GM21528 (cell line): ENCODE results near the gene RNF227.
A peak's percentile ranks its signal among the peaks of the same experiment; 100 is the strongest.
"Not testable (repeated sequence)": the region's sequence is repeated elsewhere in the genome, so short reads cannot be mapped to it uniquely, and the experiment has no call there.

Source experiments
- ATAC-seq: cut with Tn5 transposase; IDR thresholded peaks from one replicate; pipeline ENCODE4 v1.9.1; 2021; ENCODE audit warnings: mild to moderate bottlenecking, moderate library complexity; ENCODE audit not compliant: unreplicated experiment, low FRiP score

The RNF227 gene

DNA sequence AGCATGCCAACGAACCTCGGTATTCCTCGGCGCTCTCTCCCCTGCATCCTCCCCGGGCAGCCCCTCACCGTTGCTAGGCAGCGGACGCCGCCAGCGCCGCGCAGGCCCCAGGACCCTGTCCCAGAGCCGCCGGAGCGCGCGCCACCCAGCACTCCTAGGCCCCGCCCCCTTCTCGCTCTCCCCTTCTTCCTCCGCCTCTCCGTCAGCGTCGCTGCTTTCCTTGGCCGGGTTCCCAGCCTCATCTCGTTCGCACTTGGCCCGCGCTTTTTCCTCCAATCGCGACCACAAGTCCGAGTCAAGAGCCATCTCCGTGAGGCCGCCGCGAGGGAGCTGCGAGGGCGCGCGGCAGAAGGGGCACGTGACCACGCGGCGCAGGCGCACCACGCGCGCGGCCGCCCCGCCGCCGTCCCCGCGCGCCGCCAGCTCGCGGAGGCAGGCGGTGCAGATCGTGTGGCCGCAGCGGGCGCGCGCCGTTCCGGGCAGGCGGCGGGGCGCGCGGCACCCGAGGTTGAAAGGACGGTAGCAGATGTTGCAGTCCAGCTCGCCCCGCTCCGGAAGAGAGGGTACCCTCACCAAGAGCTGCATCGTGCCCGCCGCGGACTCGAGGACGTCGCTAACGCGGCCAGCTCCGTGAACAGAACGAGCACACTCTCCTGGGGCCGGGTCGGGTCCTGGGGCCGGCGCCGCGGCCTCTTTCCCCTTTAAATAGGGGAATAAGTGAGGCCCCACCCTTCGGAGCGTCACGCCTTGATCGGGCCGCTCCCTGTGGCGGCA is at the start of gene RNF227:
RNF227 (minus strand) TSS at position 679 of the 774 bp plus-strand sequence; CDS start at position 585, 94 bp downstream.
- peak; percentile 53 for ATAC-seq

DNA sequence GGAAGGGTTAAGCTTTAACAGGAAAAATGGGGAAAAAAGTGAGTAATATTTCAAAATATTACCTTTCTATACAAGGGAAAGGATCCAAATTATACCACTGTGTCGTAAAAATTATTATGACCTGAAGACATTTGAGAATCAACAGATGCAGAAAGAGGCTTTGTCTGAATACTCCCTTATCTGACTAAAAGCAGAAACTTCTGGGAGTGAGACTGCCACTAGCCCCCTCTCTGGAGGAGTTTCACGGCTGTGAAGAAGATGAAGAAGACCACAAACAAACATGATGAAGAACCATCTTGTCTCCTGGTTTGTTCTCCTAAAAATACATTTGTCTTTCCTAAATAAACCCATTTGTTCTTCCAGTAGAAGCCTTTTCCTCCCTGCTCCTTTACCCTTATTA is 45.3 kb upstream of the RNF227 start:
- ATAC-seq = no peak

DNA sequence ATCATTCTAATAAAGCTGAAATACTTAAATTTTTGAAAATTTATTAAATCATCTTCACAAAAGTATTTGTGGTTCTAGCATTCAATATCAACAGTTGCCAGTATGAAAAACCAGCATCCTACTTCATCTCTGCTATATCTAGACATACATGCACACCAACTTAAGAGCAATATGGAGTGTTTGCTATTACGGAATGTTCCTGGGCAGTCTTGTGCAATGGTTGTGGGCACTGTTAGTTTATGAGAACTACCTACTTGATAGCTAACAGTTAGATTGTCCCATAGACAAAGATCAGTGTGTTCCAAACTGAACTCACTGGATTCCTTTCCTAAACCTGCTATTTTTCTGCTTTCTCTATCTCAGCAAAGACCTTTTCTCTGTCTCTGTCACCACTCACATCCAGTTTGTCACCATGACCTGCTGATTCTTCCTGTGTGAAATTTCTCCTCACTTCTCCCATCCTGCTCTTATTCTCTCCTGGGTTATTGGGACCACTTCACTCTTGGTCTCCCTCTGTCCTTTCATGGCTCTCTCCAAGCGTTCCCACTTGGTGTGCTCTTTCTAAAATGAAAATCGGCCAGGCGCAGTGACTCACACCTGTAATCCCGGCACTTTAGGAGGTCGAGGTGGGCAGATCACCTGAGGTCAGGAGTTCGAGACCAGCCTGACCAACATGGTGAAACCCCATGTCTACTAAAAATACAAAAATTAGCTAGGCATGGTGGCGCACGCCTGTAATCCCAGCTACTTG is 43.6 kb upstream of the RNF227 start:
- ATAC-seq = no peak

- no peak for ATAC-seq
Observed at GRCh38 chr17:7956228-7956965, 40.3 kb upstream of the RNF227 start.

DNA sequence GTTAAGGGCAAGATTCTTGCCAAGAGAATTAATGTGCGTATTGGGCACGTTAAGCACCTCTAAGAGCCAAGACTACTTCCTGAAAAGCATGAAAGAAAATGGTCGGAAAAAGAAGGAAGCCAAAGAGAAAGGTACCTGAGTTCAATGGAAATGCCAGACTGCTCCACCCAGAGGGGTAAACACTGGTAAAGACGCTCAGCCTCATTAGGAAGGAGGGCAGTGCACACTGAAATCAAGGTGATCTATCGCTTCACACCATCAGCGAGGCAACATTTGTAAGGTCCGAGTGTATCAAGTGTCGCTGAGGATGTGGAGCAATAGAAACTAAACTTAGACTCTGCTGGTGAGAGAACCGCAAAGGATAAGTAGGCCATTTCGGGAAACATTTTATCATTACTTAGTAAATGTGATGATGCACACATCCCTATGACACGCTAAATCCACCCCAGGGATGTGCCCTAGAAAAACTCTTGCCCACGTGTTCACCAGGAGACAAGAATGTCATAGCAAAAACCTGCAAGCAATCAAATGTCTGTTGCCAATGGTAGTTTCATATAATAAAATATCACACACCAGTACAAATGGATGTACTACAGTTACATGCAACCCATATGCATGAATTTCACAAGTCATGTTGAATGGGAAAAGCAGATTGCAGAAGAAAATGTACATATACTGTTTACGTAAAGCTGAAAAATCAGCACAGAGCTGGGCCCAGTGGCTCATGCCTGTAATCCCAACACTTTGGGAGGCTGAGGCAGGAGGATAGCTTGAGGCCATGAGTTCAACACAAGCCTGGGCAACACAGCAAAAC is 39.5 kb upstream of the RNF227 start:
- ATAC-seq = no peak

DNA sequence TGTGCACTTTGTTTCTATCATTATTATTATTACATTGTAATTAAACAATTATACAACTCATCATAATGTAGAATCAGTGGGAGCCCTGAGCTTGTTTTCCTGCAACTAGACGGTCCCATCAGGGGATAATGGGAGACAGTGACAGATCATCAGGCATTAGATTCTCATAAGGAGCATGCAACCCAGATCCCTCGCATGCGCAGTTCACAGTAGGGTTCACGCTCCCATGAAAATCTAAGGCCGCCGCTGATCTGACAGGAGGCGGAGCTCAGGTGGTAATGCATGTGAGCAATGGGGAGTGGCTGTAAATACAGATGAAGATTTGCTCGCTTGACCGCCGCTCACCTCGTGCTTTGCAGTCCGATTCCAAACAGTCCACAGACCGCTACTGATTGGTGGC is 37.2 kb upstream of the RNF227 start:
- not testable (repeated sequence) for ATAC-seq

GRCh38 chr17:7951143-7951792 is 35.2 kb upstream of the RNF227 start:
- ATAC-seq = no peak

- no peak for ATAC-seq
Observed at GRCh38 chr17:7950578-7950977, 34.5 kb upstream of the RNF227 start.

DNA sequence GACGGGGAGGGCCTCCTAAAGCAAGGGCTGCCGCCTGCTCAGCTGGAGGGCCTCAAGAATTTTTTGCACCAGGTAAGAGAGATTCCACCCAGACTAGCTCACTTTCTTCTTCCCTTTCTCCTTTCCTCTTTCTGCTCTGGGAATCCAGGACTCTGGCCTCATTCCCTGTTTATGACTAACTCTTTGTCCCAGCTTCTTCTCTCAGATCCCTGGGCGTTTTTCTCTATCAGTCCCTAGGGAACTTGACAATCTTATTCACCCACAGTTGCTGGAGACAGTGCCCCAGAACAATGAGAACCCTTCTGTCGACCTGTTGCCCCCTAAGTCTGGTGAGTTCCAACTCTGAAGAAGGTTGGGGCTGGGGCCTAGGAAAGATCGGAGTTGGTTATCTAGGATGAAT is 31.6 kb upstream of the RNF227 start:
- no peak for ATAC-seq

GRCh38 chr17:7946441-7946840 is 30.4 kb upstream of the RNF227 start:
- no peak for ATAC-seq

DNA sequence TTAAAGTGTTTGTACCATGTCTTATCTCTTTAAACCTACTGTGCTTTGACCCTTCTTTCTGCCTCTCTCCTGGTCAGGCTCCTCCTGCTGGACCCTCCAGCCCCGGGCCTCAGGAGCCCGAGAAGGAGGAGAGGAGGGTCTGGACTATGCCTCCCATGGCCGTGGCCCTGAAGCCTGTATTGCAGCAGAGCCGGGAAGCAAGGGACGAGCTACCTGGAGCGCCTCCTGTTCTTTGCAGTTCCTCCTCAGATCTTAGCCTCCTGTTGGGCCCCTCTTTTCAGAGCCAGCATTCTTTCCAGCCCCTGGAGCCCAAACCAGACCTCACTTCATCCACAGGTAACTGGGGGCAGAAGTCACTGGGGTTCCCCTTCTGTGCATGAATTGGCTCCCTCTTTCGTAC is 29.6 kb upstream of the RNF227 start:
- no peak for ATAC-seq

DNA sequence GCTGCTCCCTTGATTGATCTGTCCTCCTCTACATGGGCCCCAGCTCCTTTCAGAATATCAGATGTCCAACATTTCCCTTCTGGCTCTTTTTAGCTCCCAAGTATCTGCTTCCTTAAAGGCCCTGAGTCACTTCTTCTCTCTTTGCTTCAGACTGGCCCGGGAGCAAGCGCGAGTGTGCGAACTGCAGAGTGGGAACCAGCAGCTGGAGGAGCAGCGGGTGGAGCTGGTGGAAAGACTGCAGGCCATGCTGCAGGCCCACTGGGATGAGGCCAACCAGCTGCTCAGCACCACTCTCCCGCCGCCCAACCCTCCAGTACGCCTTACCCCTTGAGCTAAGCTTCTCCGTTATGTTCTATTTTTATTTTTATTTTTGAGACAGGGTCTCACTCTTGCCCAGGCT is 28.2 kb upstream of the RNF227 start:
- ATAC-seq = no peak

DNA sequence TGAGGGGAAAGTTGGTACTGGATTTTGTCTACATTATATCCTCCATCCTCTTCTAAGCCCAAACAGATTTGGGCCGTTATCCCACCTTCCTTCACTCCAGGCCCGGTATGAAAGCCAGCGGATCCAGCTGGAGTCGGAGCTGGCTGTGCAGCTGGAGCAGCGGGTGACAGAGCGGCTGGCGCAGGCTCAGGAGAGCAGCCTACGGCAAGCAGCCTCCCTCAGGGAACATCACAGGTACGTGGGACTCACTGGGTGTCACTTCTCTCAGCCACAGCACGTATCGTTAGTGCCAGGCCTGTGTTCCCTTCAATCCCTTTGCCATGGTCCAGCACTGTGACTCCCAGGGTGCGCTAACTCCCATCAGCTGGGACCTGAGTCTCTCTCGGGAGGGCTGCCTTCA is 27.2 kb upstream of the RNF227 start:
- ATAC-seq = no peak

GRCh38 chr17:7940743-7941142 is 24.7 kb upstream of the RNF227 start:
- no peak for ATAC-seq

DNA sequence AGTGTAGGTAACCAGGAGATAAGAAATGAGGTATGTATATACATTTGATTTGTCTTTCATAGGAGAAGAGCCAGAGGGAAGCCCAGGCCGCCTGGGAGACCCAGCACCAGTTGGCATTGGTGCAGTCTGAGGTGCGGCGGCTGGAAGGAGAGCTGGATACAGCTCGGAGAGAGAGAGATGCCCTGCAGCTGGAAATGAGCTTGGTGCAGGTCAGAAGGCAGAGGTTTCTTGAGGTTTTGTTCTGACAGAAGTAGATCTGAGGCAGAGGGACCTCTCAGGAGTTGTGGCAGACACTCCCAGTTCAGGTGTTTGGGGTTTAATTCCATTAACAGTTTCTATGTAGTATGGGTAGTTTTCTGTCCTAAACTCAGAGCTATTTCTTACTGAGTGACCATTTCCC is 23.9 kb upstream of the RNF227 start:
- no peak for ATAC-seq

- no peak for ATAC-seq
Observed at GRCh38 chr17:7935859-7936258, 19.8 kb upstream of the RNF227 start.

DNA sequence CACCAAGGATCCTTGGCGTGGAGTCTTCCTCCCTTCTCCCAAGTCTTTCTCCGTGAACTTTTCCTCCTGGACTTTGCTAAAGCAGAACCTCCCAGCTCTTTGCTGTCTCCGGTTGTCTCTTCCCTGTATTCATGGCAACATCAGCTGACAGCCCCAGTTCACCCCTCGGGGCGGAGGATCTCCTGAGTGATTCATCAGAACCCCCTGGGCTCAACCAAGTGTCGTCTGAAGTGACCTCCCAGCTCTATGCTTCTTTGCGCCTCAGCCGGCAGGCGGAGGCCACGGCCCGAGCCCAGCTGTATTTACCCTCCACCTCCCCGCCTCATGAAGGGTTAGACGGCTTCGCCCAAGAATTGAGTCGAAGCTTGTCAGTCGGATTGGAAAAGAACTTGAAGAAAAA is 16.9 kb upstream of the RNF227 start:
- no peak for ATAC-seq

- ATAC-seq = peak; percentile 26
Observed at GRCh38 chr17:7932483-7932891, 16.4 kb upstream of the RNF227 start.

- ATAC-seq = peak; percentile 81
Observed at GRCh38 chr17:7931709-7932482, 15.8 kb upstream of the RNF227 start, which contains the start of the genes CNTROB and TRAPPC1. Gene CNTROB (plus strand): TSS chr17:7932206. CDS start chr17:7933080, 874 bp downstream. Gene TRAPPC1 (minus strand): TSS chr17:7931946. CDS start chr17:7931829, 117 bp downstream.
